Glutamatergic neuron (in vitro differentiated cells): ENCODE results near the gene RAB17. TPM values are rescaled to one million over a fixed set of nuclear protein-coding genes. Genes with fewer than 3 reads are reported as not detected.

Experiments
- DNase-seq: peaks from one replicate; pipeline ENCODE4 v3.0.0; 2022
- H3K27ac Mint-ChIP-seq: one replicate; pipeline ENCODE4 v1.8.0; 2020; ENCODE audit warnings: mild to moderate bottlenecking, mixed read lengths, inconsistent platforms; ENCODE audit not compliant: unreplicated experiment
- H3K27me3 Mint-ChIP-seq: one replicate; pipeline ENCODE4 v1.8.0; 2020; ENCODE audit warnings: mild to moderate bottlenecking, moderate library complexity, mixed read lengths, inconsistent platforms; ENCODE audit not compliant: unreplicated experiment
- H3K36me3 Mint-ChIP-seq: one replicate; pipeline ENCODE4 v1.8.0; 2020; ENCODE audit warnings: mild to moderate bottlenecking, mixed read lengths, inconsistent platforms; ENCODE audit not compliant: unreplicated experiment
- H3K4me1 Mint-ChIP-seq: one replicate; pipeline ENCODE4 v1.8.0; 2020; ENCODE audit warnings: mild to moderate bottlenecking, low read depth, mixed read lengths, inconsistent platforms; ENCODE audit not compliant: unreplicated experiment
- H3K4me3 Mint-ChIP-seq: one replicate; pipeline ENCODE4 v1.8.0; 2020; ENCODE audit warnings: mild to moderate bottlenecking, mixed read lengths, inconsistent platforms; ENCODE audit not compliant: unreplicated experiment
- H3K9me3 Mint-ChIP-seq: one replicate; pipeline ENCODE4 v1.8.0; 2020; ENCODE audit warnings: mild to moderate bottlenecking, moderate library complexity, mixed read lengths, inconsistent platforms; ENCODE audit not compliant: unreplicated experiment
- CTCF ChIP-seq: fragments of 200-600 bp; sonication (generic); IDR thresholded peaks from one replicate; pipeline ENCODE4 v1.5.0; 2021; ENCODE audit not compliant: partially characterized antibody, unreplicated experiment
- total RNA-seq: library from RNA; stranded (reverse); fragmentation: NEBNext Ultra II Directional; extraction: Animal tissue kit (Norgen Biotek cat#: 25700); gene quantifications from one replicate; pipeline ENCODE4 v1.2.1, GENCODE V29; 2021; ENCODE audit not compliant: unreplicated experiment

The RAB17 gene
- total RNA-seq, 1 donor from 2014 or later: not detected

- no peak for DNase-seq
- no peak for TF ChIP-seq CTCF
- H3K27me3 Mint-ChIP-seq: peaks cover 9% of the 10 kb centered on the region
- H3K36me3 Mint-ChIP-seq: peaks cover 15% of the 10 kb centered on the region
- peaks cover 13% of the 10 kb centered on the region for H3K4me1 Mint-ChIP-seq
- H3K4me3 Mint-ChIP-seq: no peak overlapping the region
- peaks cover 12% of the 10 kb centered on the region for H3K9me3 Mint-ChIP-seq
- H3K27ac Mint-ChIP-seq: no peak overlapping the region
Measured at GRCh38 chr2:237631007-237631785, 40.7 kb upstream of the RAB17 start.

GRCh38 chr2:237630216-237631000 lies 39.9 kb upstream of the RAB17 start:
- Mint-ChIP-seq H3K4me3 (no peak overlapping the region), H3K27me3 (peaks cover 11% of the 10 kb centered on the region), H3K36me3 (peaks cover 13% of the 10 kb centered on the region), H3K9me3 (peaks cover 12% of the 10 kb centered on the region), H3K4me1 (peaks cover 15% of the 10 kb centered on the region), H3K27ac (no peak overlapping the region)
- no peak for DNase-seq
- no peak for TF ChIP-seq CTCF

GRCh38 chr2:237629739-237630138 lies 39.2 kb upstream of the RAB17 start:
- Mint-ChIP-seq H3K4me3 (no peak overlapping the region), H3K4me1 (peaks cover 19% of the 10 kb centered on the region), H3K27ac (no peak overlapping the region), H3K27me3 (peaks cover 15% of the 10 kb centered on the region), H3K9me3 (peaks cover 12% of the 10 kb centered on the region), H3K36me3 (peaks cover 8% of the 10 kb centered on the region)
- no peak for TF ChIP-seq CTCF
- DNase-seq: no peak

- peaks cover 19% of the 10 kb centered on the region for H3K4me1 Mint-ChIP-seq
- TF ChIP-seq CTCF: no peak
- peaks cover 12% of the 10 kb centered on the region for H3K9me3 Mint-ChIP-seq
- H3K27me3 Mint-ChIP-seq: peaks cover 15% of the 10 kb centered on the region
- H3K36me3 Mint-ChIP-seq: peaks cover 2% of the 10 kb centered on the region
- no peak for DNase-seq
- no peak overlapping the region for H3K27ac Mint-ChIP-seq
- H3K4me3 Mint-ChIP-seq: peak overlapping the region; percentile 52
Measured at GRCh38 chr2:237629188-237629534, 38.6 kb upstream of the RAB17 start.
